ENCODE measurements around the gene BLNK.

DNA sequence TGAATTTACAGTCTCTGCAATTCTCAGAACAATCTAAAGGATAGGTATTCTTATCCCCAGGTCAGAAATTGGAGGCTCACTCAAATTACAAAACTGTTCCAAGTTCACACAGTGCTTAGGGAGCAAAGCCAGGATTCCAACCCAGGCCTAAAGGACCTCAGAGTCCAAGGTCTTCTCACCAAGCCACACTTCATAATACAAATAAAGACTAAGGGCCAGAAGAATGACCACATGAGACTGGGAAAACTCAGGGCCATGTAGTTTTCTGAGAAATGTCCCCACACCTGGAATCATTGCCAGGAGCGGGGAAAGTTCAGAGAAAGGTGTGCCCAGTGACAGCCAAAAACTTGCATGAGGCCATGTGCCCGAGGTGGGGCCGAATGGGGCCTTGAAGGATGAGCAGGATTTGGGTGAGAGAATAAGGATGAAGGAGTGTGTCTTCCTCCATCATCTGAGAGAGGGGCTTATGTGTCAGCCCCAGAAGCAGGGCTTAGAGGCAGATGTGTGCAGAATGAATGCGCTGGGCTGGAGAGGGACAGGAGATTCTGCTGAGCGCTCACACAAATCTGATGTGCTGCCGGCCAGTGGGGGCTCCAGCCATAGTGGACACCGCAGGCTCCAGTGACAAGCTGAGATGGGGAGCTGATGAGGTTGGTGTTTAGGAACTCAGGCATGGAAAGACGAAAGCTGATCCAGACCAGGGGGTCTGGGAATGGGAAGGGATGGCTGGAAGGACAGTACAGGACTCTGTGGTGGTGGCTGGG is 35.9 kb downstream of the BLNK start:
- TF ChIP-seq ZNF274 (IDR thresholded peaks at IDR 0.05; ENCODE audit: low read depth, low read length) = no peak
- no peak for TF ChIP-seq YY1 (IDR thresholded peaks at IDR 0.05; ENCODE audit: insufficient read depth, insufficient read length)

Measured in NT2/D1 (cell line).